Mucosa of descending colon (tissue), 3 donors: ENCODE measurements around the gene FN1. TPM values are rescaled to one million over a fixed set of nuclear protein-coding genes. Genes with fewer than 3 reads are reported as not detected.

ENCODE experiments used
- ATAC-seq: fragments of 200-7000 bp; cut with Tn5 transposase; one replicate; pipeline ENCODE4 v1.9.1; 2020; ENCODE audit warnings: mild to moderate bottlenecking, moderate library complexity
- DNase-seq, 3 donors: peaks; one replicate each; pipeline ENCODE4 v3.0.0-alpha.2; 2020
- H3K36me3 ChIP-seq: fragments of 200-600 bp; one replicate; pipeline ENCODE4 v1.8.0; 2021; ENCODE audit warnings: low read depth, mild to moderate bottlenecking
- H3K4me1 ChIP-seq: fragments of 200-600 bp; one replicate; pipeline ENCODE4 v1.8.0; 2021; ENCODE audit warnings: low read depth, mild to moderate bottlenecking
- H3K4me3 ChIP-seq: fragments of 200-600 bp; one replicate; pipeline ENCODE4 v1.8.0; 2021; ENCODE audit warnings: mild to moderate bottlenecking
- H3K9me3 ChIP-seq: fragments of 200-600 bp; one replicate; pipeline ENCODE4 v1.8.0; 2021; ENCODE audit warnings: mild to moderate bottlenecking
- CTCF ChIP-seq: fragments of 200-600 bp; IDR thresholded peaks from one replicate; pipeline ENCODE4 v1.8.0; 2022; ENCODE audit warnings: antibody characterized with exemption, mild to moderate bottlenecking
- intact Hi-C, 2 donors: fragments of 100-400 bp; cut with DNase I in 1 of 2; cut with micrococcal nuclease in 1 of 2; formaldehyde crosslinking; loops; one replicate each; pipeline versions ENCODE4 v1.11.0 to v1.11.1; 2022; cut with DNase I, micrococcal nuclease
- total RNA-seq, 3 donors: library from RNA; stranded (reverse); fragmentation: NEBNext Ultra II Directional in 2 of 3; extraction: Animal tissue kit (Norgen Biotek cat#: 25700) in 2 of 3; gene quantifications; one replicate each; pipeline versions ENCODE4 v1.2.1 to v1.2.4, GENCODE V29; 2021 to 2023
- donor health status: DM: no; HTN: no; CAD: no; lungs with moderate emphysema.
- donor health status: DM: no; HTN: no; CAD: no.
- donor health status: DM: no; HTN: yes; CAD: no.

Gene FN1
- total RNA-seq, 3 donors from 2014 or later: 30.3 to 1,060 (median 208) TPM

- TF ChIP-seq CTCF: no peak
- DNase-seq (no peak), ATAC-seq (no peak)
- H3K36me3 ChIP-seq: no peaks in the 10 kb centered on the region
- intact Hi-C loops: no loop called here
- H3K4me3 ChIP-seq: no peak overlapping the region
- H3K9me3 ChIP-seq: no peaks in the 10 kb centered on the region
- no peaks in the 10 kb centered on the region for H3K4me1 ChIP-seq
Measured at GRCh38 chr2:215429424-215429823, 6.4 kb downstream of the FN1 start.

GRCh38 chr2:215428060-215428910 lies 7.6 kb downstream of the FN1 start:
- intact Hi-C loops: no loop called here
- no peaks in the 10 kb centered on the region for H3K9me3 ChIP-seq
- H3K4me3 ChIP-seq: no peak overlapping the region
- no peak for TF ChIP-seq CTCF
- DNase-seq: no peak
- no peaks in the 10 kb centered on the region for H3K36me3 ChIP-seq
- H3K4me1 ChIP-seq: no peaks in the 10 kb centered on the region
- ATAC-seq: no peak

- Histone ChIP-seq H3K9me3 (no peaks in the 10 kb centered on the region), H3K4me1 (no peaks in the 10 kb centered on the region), H3K4me3 (no peak overlapping the region), H3K36me3 (no peaks in the 10 kb centered on the region)
- no peak for TF ChIP-seq CTCF
- intact Hi-C loops: no loop called here
- ATAC-seq: no peak
- DNase-seq: no peak
Measured at GRCh38 chr2:215427585-215427984, 8.3 kb downstream of the FN1 start.

- Histone ChIP-seq H3K4me1 (no peaks in the 10 kb centered on the region), H3K36me3 (no peaks in the 10 kb centered on the region), H3K4me3 (no peak overlapping the region), H3K9me3 (no peaks in the 10 kb centered on the region)
- ATAC-seq: no peak
- no peak for TF ChIP-seq CTCF
- DNase-seq: no peak
- intact Hi-C loops: no loop called here
Measured at GRCh38 chr2:215425021-215425782, 10.7 kb downstream of the FN1 start.

GRCh38 chr2:215423928-215424540 lies 11.8 kb downstream of the FN1 start:
- Histone ChIP-seq H3K4me1 (no peaks in the 10 kb centered on the region), H3K36me3 (no peaks in the 10 kb centered on the region)
- ATAC-seq: no peak

More at GRCh38 chr2:215423928-215424540, 11.8 kb downstream of the FN1 start:
- intact Hi-C loops: no loop called here
- no peak for TF ChIP-seq CTCF
- no peaks in the 10 kb centered on the region for H3K9me3 ChIP-seq
- H3K4me3 ChIP-seq: no peak overlapping the region
- no peak for DNase-seq
